ENCODE measurements around the gene MRPL11. TPM values are rescaled to one million over a fixed set of nuclear protein-coding genes. Genes with fewer than 3 reads are reported as not detected.

MRPL11 gene
- total RNA-seq, 4 donors from 2014 or later = 29.2 to 38.0 (median 32.3) TPM

- no peak for DNase-seq (ENCODE audit: low spot score)
- TF ChIP-seq CTCF (IDR thresholded peaks at IDR 0.05) = no peak
- ATAC-seq (ENCODE audit: low FRiP score) = no peak
Measured at GRCh38 chr11:66477263-66478201, 38.9 kb upstream of the MRPL11 start.

- DNase-seq (ENCODE audit: low spot score) (no peak), ATAC-seq (ENCODE audit: low FRiP score) (no peak)
- no peak for TF ChIP-seq CTCF (IDR thresholded peaks at IDR 0.05)
Measured at GRCh38 chr11:66476841-66477251, 38.2 kb upstream of the MRPL11 start.

GRCh38 chr11:66476173-66476840 lies 37.7 kb upstream of the MRPL11 start:
- DNase-seq (ENCODE audit: low spot score) = no peak
- TF ChIP-seq CTCF (IDR thresholded peaks at IDR 0.05) = no peak
- ATAC-seq (ENCODE audit: low FRiP score) = no peak

GRCh38 chr11:66475349-66476172 lies 36.9 kb upstream of the MRPL11 start:
- DNase-seq (ENCODE audit: low spot score) (no peak), ATAC-seq (ENCODE audit: low FRiP score) (no peak)
- TF ChIP-seq CTCF (IDR thresholded peaks at IDR 0.05) = no peak

- no peak for ATAC-seq (ENCODE audit: low FRiP score)
- no peak for TF ChIP-seq CTCF (IDR thresholded peaks at IDR 0.05)
- DNase-seq (ENCODE audit: low spot score) = no peak
Measured at GRCh38 chr11:66473608-66474515, 35.2 kb upstream of the MRPL11 start.

- no peak for TF ChIP-seq CTCF (IDR thresholded peaks at IDR 0.05)
- ATAC-seq (ENCODE audit: low FRiP score) = no peak
- no peak for DNase-seq (ENCODE audit: low spot score)
Measured at GRCh38 chr11:66473167-66473566, 34.5 kb upstream of the MRPL11 start.

All from omental fat pad (tissue), 4 donors.